Tibial nerve (tissue), 4 donors: ENCODE data around the gene EXOC6B. TPM values are rescaled to one million over a fixed set of nuclear protein-coding genes. Genes with fewer than 3 reads are reported as not detected.

ENCODE experiments used
- DNase-seq, 2 donors: peaks; one replicate each; pipeline ENCODE4 v3.0.0-alpha.2; 2019; ENCODE audit warnings: low spot score in 2 of 2
- H3K27ac ChIP-seq, 4 donors: fragments of 200-600 bp; sonication (generic) in 3 of 4; one replicate each; pipeline ENCODE4 v1.5.1; 2017 to 2019; ENCODE audit warnings: mild to moderate bottlenecking in 1 of 4
- H3K27me3 ChIP-seq, 2 donors: fragments of 200-600 bp; sonication (generic) in 1 of 2; one replicate each; pipeline versions ENCODE4 v1.5.1 to v1.6.0; 2017 to 2019
- H3K36me3 ChIP-seq, 3 donors: fragments of 200-600 bp; sonication (generic); one replicate each; pipeline ENCODE4 v1.5.1; 2018 to 2019
- H3K4me1 ChIP-seq, 4 donors: fragments of 200-600 bp; sonication (generic) in 3 of 4; one replicate each; pipeline ENCODE4 v1.5.1; 2017 to 2019
- H3K4me3 ChIP-seq, 4 donors: fragments of 200-600 bp; sonication (generic) in 3 of 4; one replicate each; pipeline ENCODE4 v1.5.1; 2017 to 2019; ENCODE audit warnings: mild to moderate bottlenecking in 1 of 4, moderate library complexity in 1 of 4
- H3K9me3 ChIP-seq, 4 donors: fragments of 200-600 bp; sonication (generic) in 3 of 4; one replicate each; pipeline ENCODE4 v1.5.1; 2017 to 2019
- EP300 ChIP-seq, 2 donors: sonication (generic); formaldehyde crosslinking; IDR thresholded peaks; one replicate each; pipeline ENCODE4 v1.6.1; 2017; ENCODE audit warnings: antibody characterized with exemption in 2 of 2, mild to moderate bottlenecking in 1 of 2
- POLR2A ChIP-seq, 2 donors: fragments of 450-650 bp; IDR thresholded peaks; one replicate each; pipeline ENCODE4 v1.6.1; 2017; ENCODE audit warnings: antibody characterized with exemption in 2 of 2, mild to moderate bottlenecking in 2 of 2, moderate library complexity in 2 of 2
- WGBS, 2 donors: methylation state at CpG; one replicate each; pipeline ENCODE4 v1.1.5; 2018; 5-methylcytosine and 5-hydroxymethylcytosine counted together
- total RNA-seq, 4 donors: library from RNA; depleted of rRNA; stranded (reverse); fragments of >200 nt; gene quantifications; one replicate each; pipeline ENCODE4 v1.1.0, GENCODE V29; 2016
- TF ChIP-seq, protein P1 (sequence below), 5 experiments: fragments of 200-600 bp in 3 of 5; fragments of 450-650 bp in 2 of 5; sonication (generic) in 3 of 5; IDR thresholded peaks; one replicate each; pipeline ENCODE4 v1.5.1; 2016 to 2019; ENCODE audit warnings: antibody characterized with exemption in 5 of 5, mild to moderate bottlenecking in 3 of 5, moderate library complexity in 2 of 5

The EXOC6B gene
- 10 to 100 TPM; 22.1 to 41.1 (median 30.3) TPM for total RNA-seq

DNA sequence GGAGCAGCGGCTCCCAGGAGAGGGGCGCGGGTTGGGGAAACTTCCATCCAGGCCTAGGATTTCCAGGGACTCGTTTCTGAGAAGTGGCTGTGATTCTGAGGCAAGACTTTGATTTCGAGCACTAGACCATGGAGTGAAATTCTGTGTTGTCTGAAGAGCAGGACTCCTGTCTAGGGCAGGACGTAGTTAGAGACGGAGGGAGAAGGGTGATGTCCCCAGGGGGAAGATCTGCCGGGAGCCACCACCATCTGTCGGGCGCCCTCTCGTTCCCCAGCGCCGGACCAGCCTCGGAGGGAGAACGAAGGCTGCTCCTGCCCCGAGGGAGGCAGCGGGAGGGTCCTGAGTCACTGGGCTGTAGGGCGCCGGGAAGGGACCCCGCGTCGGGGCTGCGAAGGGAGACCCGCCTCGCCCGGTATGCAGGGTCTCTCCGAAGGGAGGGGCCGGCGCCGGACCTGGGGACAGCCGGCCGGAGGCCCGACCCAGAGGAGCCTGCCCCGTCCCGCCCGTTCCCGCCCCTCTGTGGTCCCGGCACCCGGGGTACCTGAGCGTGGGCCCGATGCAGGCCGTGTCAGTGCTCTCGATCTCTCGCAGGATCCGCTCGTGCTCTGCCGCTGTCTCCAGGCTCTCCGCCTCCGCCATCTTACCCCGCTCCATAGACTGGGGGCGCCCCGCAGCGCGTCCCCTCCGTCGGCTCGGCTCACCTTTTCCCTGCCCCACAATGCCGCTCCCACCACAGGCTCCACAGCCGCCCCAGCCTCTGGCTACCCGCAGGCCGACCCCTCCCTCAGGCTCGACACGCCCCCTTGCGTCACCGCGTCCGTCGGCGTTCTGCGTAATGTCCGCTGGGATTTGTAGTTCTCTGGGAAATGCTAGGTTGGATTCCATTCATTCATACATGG is at the start of gene EXOC6B:
EXOC6B (minus strand) TSS at position 777 of the 899 bp plus-strand sequence.
- Histone ChIP-seq H3K4me3 (peak within 1 kb of the TSS; percentile 62 to 99 (median 78)), H3K27me3 (no peaks in the 10 kb centered on the region), H3K4me1 (peaks cover 0 to 24% (median 7%) of the 10 kb centered on the region in 4 donors), H3K27ac (peak within 1 kb of the TSS in 3 of 4 donors; percentile 82 to 87 (median 83)), H3K9me3 (no peaks in the 10 kb centered on the region), H3K36me3 (no peaks in the 10 kb centered on the region)
- peak; percentile 31 to 76 for TF ChIP-seq POLR2A (IDR thresholded peaks at IDR 0.05)
- peak in 1 of 2 donors; percentile 87 for TF ChIP-seq EP300 (IDR thresholded peaks at IDR 0.05)
- TF ChIP-seq, protein P1, sequence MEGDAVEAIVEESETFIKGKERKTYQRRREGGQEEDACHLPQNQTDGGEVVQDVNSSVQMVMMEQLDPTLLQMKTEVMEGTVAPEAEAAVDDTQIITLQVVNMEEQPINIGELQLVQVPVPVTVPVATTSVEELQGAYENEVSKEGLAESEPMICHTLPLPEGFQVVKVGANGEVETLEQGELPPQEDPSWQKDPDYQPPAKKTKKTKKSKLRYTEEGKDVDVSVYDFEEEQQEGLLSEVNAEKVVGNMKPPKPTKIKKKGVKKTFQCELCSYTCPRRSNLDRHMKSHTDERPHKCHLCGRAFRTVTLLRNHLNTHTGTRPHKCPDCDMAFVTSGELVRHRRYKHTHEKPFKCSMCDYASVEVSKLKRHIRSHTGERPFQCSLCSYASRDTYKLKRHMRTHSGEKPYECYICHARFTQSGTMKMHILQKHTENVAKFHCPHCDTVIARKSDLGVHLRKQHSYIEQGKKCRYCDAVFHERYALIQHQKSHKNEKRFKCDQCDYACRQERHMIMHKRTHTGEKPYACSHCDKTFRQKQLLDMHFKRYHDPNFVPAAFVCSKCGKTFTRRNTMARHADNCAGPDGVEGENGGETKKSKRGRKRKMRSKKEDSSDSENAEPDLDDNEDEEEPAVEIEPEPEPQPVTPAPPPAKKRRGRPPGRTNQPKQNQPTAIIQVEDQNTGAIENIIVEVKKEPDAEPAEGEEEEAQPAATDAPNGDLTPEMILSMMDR (IDR thresholded peaks at IDR 0.05): peak in 1 of 5 experiments; percentile 7
- WGBS, 2 donors: 2% methylated on average over 37 to 41 of the region's 71 CpGs
- DNase-seq: peak; percentile 85 to 88

DNA sequence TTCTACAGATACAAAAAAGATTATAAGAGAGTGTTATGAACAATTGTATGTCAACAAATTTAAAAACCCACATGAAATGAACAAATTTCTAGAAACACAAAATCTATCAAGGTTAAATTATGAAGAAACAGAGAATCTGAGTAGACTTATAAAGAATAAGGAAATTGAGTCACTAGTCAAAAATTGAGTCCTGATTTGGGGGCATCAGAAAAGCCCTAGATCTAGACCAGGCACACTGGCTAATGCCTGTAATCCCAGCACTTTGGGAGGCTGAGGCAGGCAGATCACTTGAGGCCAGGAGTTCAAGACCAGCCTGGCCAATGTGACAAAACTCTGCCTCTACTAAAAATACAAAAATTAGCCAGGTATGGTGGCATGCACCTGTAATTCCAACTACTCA is 46.0 kb upstream of the EXOC6B start:
- H3K36me3 ChIP-seq: no peaks in the 10 kb centered on the region
- no peaks in the 10 kb centered on the region for H3K4me1 ChIP-seq
- TF ChIP-seq, protein P1 (IDR thresholded peaks at IDR 0.05): no peak
- TF ChIP-seq EP300 (IDR thresholded peaks at IDR 0.05) (no peak), POLR2A (IDR thresholded peaks at IDR 0.05) (no peak)
- H3K9me3 ChIP-seq: peaks cover 0 to 9% (median 0%) of the 10 kb centered on the region in 4 donors
- no peak overlapping the region for H3K4me3 ChIP-seq
- H3K27ac ChIP-seq: no peak overlapping the region
- no peak for DNase-seq
- H3K27me3 ChIP-seq: peaks cover 0 to 7% of the 10 kb centered on the region in 2 donors

GRCh38 chr2:72871060-72871459 is 45.2 kb upstream of the EXOC6B start:
- DNase-seq: no peak
- Histone ChIP-seq H3K27me3 (peaks cover 0 to 7% of the 10 kb centered on the region in 2 donors), H3K4me1 (no peaks in the 10 kb centered on the region), H3K27ac (no peak overlapping the region), H3K36me3 (no peaks in the 10 kb centered on the region), H3K4me3 (no peak overlapping the region), H3K9me3 (peaks cover 0 to 9% (median 0%) of the 10 kb centered on the region in 4 donors)
- TF ChIP-seq, protein P1 (IDR thresholded peaks at IDR 0.05): no peak
- TF ChIP-seq EP300 (IDR thresholded peaks at IDR 0.05) (no peak), POLR2A (IDR thresholded peaks at IDR 0.05) (no peak)
- 60 to 64% methylated on average over 1 of the region's 1 CpG for WGBS, 2 donors

DNA sequence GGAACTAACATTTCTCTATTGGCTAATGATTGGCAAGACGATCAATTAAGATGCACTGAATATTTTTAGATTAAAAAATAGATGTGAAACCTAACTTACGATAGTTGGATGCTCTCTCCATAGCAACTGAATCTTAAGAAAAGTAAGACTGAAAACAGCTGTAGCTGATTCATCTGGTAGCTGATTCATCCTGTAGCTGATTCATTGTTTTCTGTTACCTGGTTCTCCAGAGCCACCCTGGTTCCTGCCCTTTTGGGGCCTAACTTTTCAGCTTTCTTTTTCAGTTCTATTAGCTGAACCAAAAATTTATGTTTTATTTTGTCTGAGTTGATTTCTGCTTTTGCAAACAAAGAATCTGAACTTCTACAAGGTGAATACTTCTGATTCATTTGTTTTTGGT is 38.7 kb upstream of the EXOC6B start:
- Histone ChIP-seq H3K9me3 (no peaks in the 10 kb centered on the region), H3K36me3 (no peaks in the 10 kb centered on the region), H3K27ac (no peak overlapping the region), H3K4me1 (peaks cover 0 to 12% (median 5%) of the 10 kb centered on the region in 4 donors), H3K4me3 (no peak overlapping the region), H3K27me3 (peaks cover 0 to 15% of the 10 kb centered on the region in 2 donors)
- TF ChIP-seq, protein P1 (IDR thresholded peaks at IDR 0.05): no peak
- no peak for TF ChIP-seq EP300 (IDR thresholded peaks at IDR 0.05)
- TF ChIP-seq POLR2A (IDR thresholded peaks at IDR 0.05): no peak
- no peak for DNase-seq
- WGBS, 2 donors: 39 to 47% methylated on average over 2 of the region's 2 CpGs

DNA sequence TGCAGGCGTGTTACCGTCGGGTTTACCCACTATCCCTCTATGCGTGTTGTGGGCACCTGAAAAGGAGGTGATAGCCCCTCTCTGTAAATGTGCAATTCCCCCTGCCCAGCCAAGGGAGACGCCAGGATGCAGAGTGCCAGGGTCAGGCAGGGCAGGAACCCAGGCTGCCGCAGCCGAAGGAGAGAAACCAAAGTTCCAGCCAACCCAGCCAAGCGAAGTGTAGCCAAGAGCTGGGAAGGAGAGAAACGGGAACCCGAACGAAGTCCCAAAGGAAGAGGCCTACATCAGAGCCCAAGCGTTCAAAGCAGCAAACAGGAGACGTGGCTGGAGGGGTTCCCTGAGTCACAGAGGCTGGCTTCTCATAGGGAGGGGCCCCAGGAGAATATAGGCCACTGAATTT is 37.2 kb upstream of the EXOC6B start:
- WGBS, 2 donors: 36 to 56% methylated on average over 13 of the region's 13 CpGs
- Histone ChIP-seq H3K4me3 (peak overlapping the region in 1 of 4 donors; percentile 27), H3K9me3 (no peaks in the 10 kb centered on the region), H3K27me3 (peaks cover 0 to 27% of the 10 kb centered on the region in 2 donors), H3K36me3 (no peaks in the 10 kb centered on the region), H3K27ac (no peak overlapping the region), H3K4me1 (peaks cover 0 to 12% (median 5%) of the 10 kb centered on the region in 4 donors)
- TF ChIP-seq, protein P1 (IDR thresholded peaks at IDR 0.05): no peak
- TF ChIP-seq POLR2A (IDR thresholded peaks at IDR 0.05) (no peak), EP300 (IDR thresholded peaks at IDR 0.05) (no peak)
- DNase-seq: no peak
